Neural cell (in vitro differentiated cells): Measurements from ENCODE around the gene TLR9. TPM values are rescaled to one million over a fixed set of nuclear protein-coding genes. Genes with fewer than 3 reads are reported as not detected.

Source experiments
- H2AFZ ChIP-seq: fragments of 200-600, 300-800 bp; sonication (generic), shearing (Covaris generic); 2 replicates; pipeline ENCODE4 v1.6.0; 2014; ENCODE audit warnings: low read depth, mild to moderate bottlenecking, antibody characterized with exemption, low read length, moderate library complexity
- H3F3A ChIP-seq: fragments of 200-600 bp; shearing (Covaris generic); 2 replicates; pipeline ENCODE4 v1.6.1; 2016; ENCODE audit warnings: mild to moderate bottlenecking, moderate library complexity, mixed read lengths, antibody characterized with exemption, low read length; ENCODE audit not compliant: insufficient read depth, poor library complexity, severe bottlenecking
- H3K27ac ChIP-seq: fragments of 200-600, 300-800 bp; sonication (generic), shearing (Covaris generic); 2 replicates; pipeline ENCODE4 v1.5.1; 2014; ENCODE audit warnings: mild to moderate bottlenecking, low read length, moderate library complexity
- H3K27me3 ChIP-seq: fragments of 300-800, 200-600 bp; sonication (generic), shearing (Covaris generic); 2 replicates; pipeline ENCODE4 v1.6.0; 2014; ENCODE audit warnings: mild to moderate bottlenecking, low read depth, low read length, moderate library complexity; ENCODE audit not compliant: insufficient read depth
- H3K36me3 ChIP-seq: fragments of 300-800, 200-600 bp; sonication (generic), shearing (Covaris generic); 2 replicates; pipeline ENCODE4 v1.5.1; 2014; ENCODE audit warnings: mild to moderate bottlenecking, antibody characterized with exemption, low read length, moderate library complexity; ENCODE audit not compliant: insufficient read depth
- H3K4me2 ChIP-seq: fragments of 300-800, 200-600 bp; sonication (generic), shearing (Covaris generic); 2 replicates; pipeline ENCODE4 v1.6.0; 2014; ENCODE audit warnings: mild to moderate bottlenecking, low read length
- H3K4me3 ChIP-seq: fragments of 300-800, 200-600 bp; sonication (generic), shearing (Covaris generic); 2 replicates; pipeline ENCODE4 v1.5.1; 2014; ENCODE audit warnings: mild to moderate bottlenecking, low read length, moderate library complexity
- H3K79me2 ChIP-seq: fragments of 200-600 bp; shearing (Covaris generic); replicated peaks from 2 replicates; pipeline ENCODE4 v1.6.0; 2014; ENCODE audit warnings: mild to moderate bottlenecking, low read length, moderate library complexity; ENCODE audit not compliant: insufficient read depth
- H3K9ac ChIP-seq: fragments of 300-800, 200-600 bp; sonication (generic), shearing (Covaris generic); 2 replicates; pipeline ENCODE4 v1.6.1; 2016; ENCODE audit warnings: mild to moderate bottlenecking, low read length, mixed read lengths
- H3K9me2 ChIP-seq: fragments of 200-600 bp; shearing (Covaris generic); 2 replicates; pipeline ENCODE4 v1.6.1; 2016; ENCODE audit warnings: mild to moderate bottlenecking, low read length, mixed read lengths; ENCODE audit not compliant: insufficient read depth
- H3K9me3 ChIP-seq: fragments of 200-600, 300-800 bp; sonication (generic), shearing (Covaris generic); 2 replicates; pipeline ENCODE4 v1.6.1; 2016; ENCODE audit warnings: mild to moderate bottlenecking, mixed run types, low read length, moderate library complexity, mixed read lengths
- H4K20me1 ChIP-seq: fragments of 200-600 bp; shearing (Covaris generic); 2 replicates; pipeline ENCODE4 v1.6.1; 2016; ENCODE audit warnings: mild to moderate bottlenecking, mixed run types; ENCODE audit not compliant: insufficient read depth
- EP300 ChIP-seq: fragments of 450-650 bp; conservative IDR thresholded peaks from 2 replicates; pipeline ENCODE4 v1.6.1; 2014; ENCODE audit warnings: antibody characterized with exemption, mild to moderate bottlenecking, moderate library complexity; ENCODE audit not compliant: poor library complexity, severe bottlenecking
- EZH2 ChIP-seq: fragments of 200-600, 300-800 bp; shearing (Covaris generic), sonication (generic); IDR thresholded peaks from 2 replicates; pipeline ENCODE4 v1.6.1; 2014; ENCODE audit warnings: antibody characterized with exemption, low read length, borderline replicate concordance, mild to moderate bottlenecking; ENCODE audit not compliant: insufficient read depth, poor library complexity, severe bottlenecking
- MXI1 ChIP-seq: fragments of 450-650 bp; conservative IDR thresholded peaks from 2 replicates; pipeline ENCODE4 v1.6.1; 2014; ENCODE audit warnings: antibody characterized with exemption, mild to moderate bottlenecking; ENCODE audit not compliant: poor library complexity, severe bottlenecking
- POLR2AphosphoS5 ChIP-seq: IDR thresholded peaks from 2 replicates; pipeline ENCODE4 v1.6.1; 2012
- RAD21 ChIP-seq: fragments of 450-650 bp; conservative IDR thresholded peaks from 2 replicates; pipeline ENCODE4 v1.6.1; 2014; ENCODE audit warnings: antibody characterized with exemption, mild to moderate bottlenecking, moderate library complexity
- SMC3 ChIP-seq: fragments of 450-650 bp; conservative IDR thresholded peaks from 2 replicates; pipeline ENCODE4 v1.6.1; 2014; ENCODE audit warnings: antibody characterized with exemption, mild to moderate bottlenecking, moderate library complexity; ENCODE audit not compliant: poor library complexity
- TAF1 ChIP-seq: IDR thresholded peaks from 2 replicates; pipeline ENCODE4 v1.6.1; 2012; ENCODE audit warnings: low read depth
- polyA plus RNA-seq: library from polyadenylated mRNA; depleted of rRNA; stranded (reverse); fragments of >200 nt; gene quantifications from 2 replicates; pipeline ENCODE4 v1.2.3, GENCODE V29; 2014
- TF ChIP-seq, protein P1 (sequence below): fragments of 450-650 bp; IDR thresholded peaks from 2 replicates; pipeline ENCODE4 v1.5.1; 2014; ENCODE audit warnings: antibody characterized with exemption, mild to moderate bottlenecking, moderate library complexity; ENCODE audit not compliant: poor library complexity, severe bottlenecking
- TF ChIP-seq, protein P2 (sequence below): IDR thresholded peaks from 2 replicates; pipeline ENCODE4 v1.6.1; 2012; ENCODE audit warnings: borderline replicate concordance

The TLR9 gene
- polyA plus RNA-seq, 1 donor from 2014 or later = not detected

DNA sequence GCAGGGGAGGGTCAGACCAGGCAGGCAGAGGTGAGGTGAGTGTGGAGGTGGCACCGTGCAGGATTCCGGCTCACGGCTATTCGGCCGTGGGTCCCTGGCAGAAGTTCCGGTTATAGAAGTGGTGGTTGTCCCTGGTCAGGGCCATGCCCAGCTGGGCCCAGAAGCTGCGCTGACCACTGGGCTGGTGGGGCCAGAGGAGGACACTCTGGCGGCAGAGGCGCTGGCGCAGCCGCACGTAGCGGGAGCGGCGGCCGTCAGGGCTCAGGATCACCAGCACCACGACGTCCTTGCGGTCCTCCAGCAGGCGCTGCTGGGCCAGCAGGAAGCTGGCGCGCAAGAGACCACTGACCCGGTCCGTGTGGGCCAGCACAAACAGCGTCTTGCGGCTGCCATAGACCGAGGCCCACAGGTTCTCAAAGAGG lies 4.3 kb downstream of the TLR9 start:
- Histone ChIP-seq H3K27me3 (no peaks in the 10 kb centered on the region), H3K9me3 (no peaks in the 10 kb centered on the region), H3F3A (no peaks in the 10 kb centered on the region), H3K27ac (no peak overlapping the region), H3K36me3 (no peaks in the 10 kb centered on the region), H2AFZ (no peak overlapping the region), H3K9ac (no peak overlapping the region), H3K9me2 (no peaks in the 10 kb centered on the region), H4K20me1 (no peaks in the 10 kb centered on the region), H3K4me3 (no peak overlapping the region), H3K79me2 (no peaks in the 10 kb centered on the region), H3K4me2 (no peak overlapping the region)
- TF ChIP-seq, protein P1, sequence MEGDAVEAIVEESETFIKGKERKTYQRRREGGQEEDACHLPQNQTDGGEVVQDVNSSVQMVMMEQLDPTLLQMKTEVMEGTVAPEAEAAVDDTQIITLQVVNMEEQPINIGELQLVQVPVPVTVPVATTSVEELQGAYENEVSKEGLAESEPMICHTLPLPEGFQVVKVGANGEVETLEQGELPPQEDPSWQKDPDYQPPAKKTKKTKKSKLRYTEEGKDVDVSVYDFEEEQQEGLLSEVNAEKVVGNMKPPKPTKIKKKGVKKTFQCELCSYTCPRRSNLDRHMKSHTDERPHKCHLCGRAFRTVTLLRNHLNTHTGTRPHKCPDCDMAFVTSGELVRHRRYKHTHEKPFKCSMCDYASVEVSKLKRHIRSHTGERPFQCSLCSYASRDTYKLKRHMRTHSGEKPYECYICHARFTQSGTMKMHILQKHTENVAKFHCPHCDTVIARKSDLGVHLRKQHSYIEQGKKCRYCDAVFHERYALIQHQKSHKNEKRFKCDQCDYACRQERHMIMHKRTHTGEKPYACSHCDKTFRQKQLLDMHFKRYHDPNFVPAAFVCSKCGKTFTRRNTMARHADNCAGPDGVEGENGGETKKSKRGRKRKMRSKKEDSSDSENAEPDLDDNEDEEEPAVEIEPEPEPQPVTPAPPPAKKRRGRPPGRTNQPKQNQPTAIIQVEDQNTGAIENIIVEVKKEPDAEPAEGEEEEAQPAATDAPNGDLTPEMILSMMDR = no peak
- TF ChIP-seq TAF1 (no peak), POLR2AphosphoS5 (no peak), EP300 (no peak), RAD21 (no peak), EZH2 (no peak), SMC3 (no peak), MXI1 (no peak)
- TF ChIP-seq, protein P2, sequence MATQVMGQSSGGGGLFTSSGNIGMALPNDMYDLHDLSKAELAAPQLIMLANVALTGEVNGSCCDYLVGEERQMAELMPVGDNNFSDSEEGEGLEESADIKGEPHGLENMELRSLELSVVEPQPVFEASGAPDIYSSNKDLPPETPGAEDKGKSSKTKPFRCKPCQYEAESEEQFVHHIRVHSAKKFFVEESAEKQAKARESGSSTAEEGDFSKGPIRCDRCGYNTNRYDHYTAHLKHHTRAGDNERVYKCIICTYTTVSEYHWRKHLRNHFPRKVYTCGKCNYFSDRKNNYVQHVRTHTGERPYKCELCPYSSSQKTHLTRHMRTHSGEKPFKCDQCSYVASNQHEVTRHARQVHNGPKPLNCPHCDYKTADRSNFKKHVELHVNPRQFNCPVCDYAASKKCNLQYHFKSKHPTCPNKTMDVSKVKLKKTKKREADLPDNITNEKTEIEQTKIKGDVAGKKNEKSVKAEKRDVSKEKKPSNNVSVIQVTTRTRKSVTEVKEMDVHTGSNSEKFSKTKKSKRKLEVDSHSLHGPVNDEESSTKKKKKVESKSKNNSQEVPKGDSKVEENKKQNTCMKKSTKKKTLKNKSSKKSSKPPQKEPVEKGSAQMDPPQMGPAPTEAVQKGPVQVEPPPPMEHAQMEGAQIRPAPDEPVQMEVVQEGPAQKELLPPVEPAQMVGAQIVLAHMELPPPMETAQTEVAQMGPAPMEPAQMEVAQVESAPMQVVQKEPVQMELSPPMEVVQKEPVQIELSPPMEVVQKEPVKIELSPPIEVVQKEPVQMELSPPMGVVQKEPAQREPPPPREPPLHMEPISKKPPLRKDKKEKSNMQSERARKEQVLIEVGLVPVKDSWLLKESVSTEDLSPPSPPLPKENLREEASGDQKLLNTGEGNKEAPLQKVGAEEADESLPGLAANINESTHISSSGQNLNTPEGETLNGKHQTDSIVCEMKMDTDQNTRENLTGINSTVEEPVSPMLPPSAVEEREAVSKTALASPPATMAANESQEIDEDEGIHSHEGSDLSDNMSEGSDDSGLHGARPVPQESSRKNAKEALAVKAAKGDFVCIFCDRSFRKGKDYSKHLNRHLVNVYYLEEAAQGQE = no peak

DNA sequence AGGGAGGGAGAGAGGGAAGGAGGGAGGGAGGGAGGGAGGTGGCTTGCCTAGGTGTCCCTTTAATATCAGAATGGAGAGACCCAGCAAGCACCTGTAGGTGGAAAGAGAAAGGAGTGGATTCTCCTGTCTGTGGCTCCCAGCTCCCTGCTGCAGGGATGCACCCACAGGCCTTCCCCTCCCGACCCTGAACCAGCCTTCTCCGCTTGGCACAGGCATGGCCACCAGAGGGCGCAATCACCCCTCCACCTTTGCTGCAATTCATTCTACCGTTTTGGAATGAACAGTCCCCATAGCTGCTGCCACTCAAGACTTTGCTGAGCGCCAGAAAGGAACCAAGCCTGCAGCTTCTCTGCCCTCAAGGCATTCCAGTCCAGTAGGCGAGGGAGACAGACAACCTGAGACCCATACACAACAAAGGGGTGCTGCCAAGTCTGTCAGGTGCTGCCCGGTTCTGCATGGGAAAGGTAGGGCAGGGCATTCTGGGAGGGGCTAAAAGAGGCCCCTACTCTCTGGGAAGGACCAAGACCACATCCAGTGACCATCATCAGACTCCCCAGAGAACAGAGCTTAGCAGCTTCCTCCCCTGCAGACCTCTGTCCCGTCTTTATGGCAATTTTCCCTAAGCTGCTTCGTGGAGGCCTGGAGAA lies 4.9 kb downstream of the TLR9 start:
- TF ChIP-seq TAF1 (no peak), POLR2AphosphoS5 (no peak), SMC3 (peak; percentile 89), RAD21 (peak; percentile 79), MXI1 (no peak), EP300 (no peak)
- TF ChIP-seq, protein P1 = peak; percentile 87
- no peaks in the 10 kb centered on the region for H3K9me3 ChIP-seq
- no peak overlapping the region for H3K4me3 ChIP-seq
- H3K36me3 ChIP-seq = no peaks in the 10 kb centered on the region
- H3K27me3 ChIP-seq = no peaks in the 10 kb centered on the region
- no peaks in the 10 kb centered on the region for H3K79me2 ChIP-seq
- no peak overlapping the region for H3K27ac ChIP-seq
- H4K20me1 ChIP-seq = no peaks in the 10 kb centered on the region
- H3K4me2 ChIP-seq = no peak overlapping the region
- no peaks in the 10 kb centered on the region for H3K9me2 ChIP-seq
- H3F3A ChIP-seq = no peaks in the 10 kb centered on the region
- H3K9ac ChIP-seq = no peak overlapping the region
- H2AFZ ChIP-seq = no peak overlapping the region
